ENCODE data around the gene MEX3B.
"Not testable (repeated sequence)": the region's sequence is repeated elsewhere in the genome, so short reads cannot be mapped to it uniquely, and the experiment has no call there.

Gene MEX3B

GRCh38 chr15:82003916-82004315 lies 41.9 kb downstream of the MEX3B start:
- Mint-ChIP-seq H3K4me3 (no peak overlapping the region), H3K27ac (no peak overlapping the region), H3K4me1 (no peaks in the 10 kb centered on the region), H3K36me3 (no peaks in the 10 kb centered on the region), H3K27me3 (peaks cover 4 to 5% of the 10 kb centered on the region in 2 donors), H3K9me3 (peaks cover 6% of the 10 kb centered on the region in 2 donors)
- ATAC-seq (replicated peaks) (no peak), DNase-seq (no peak)

- H3K36me3 Mint-ChIP-seq; DNase-seq; H3K27ac Mint-ChIP-seq; H3K4me3 Mint-ChIP-seq; H3K4me1 Mint-ChIP-seq; ATAC-seq (replicated peaks): not testable (repeated sequence)
- Mint-ChIP-seq H3K27me3 (peaks cover 8 to 10% of the 10 kb centered on the region in 2 donors), H3K9me3 (peaks cover 16 to 22% of the 10 kb centered on the region in 2 donors)
Measured at GRCh38 chr15:81995081-81995480, 50.7 kb downstream of the MEX3B start.

- Mint-ChIP-seq H3K27ac (no peak overlapping the region), H3K9me3 (peaks cover 16 to 22% of the 10 kb centered on the region in 2 donors), H3K4me1 (no peaks in the 10 kb centered on the region), H3K4me3 (no peak overlapping the region), H3K36me3 (peaks cover 0 to 4% of the 10 kb centered on the region in 2 donors), H3K27me3 (peaks cover 16% of the 10 kb centered on the region in 2 donors)
- no peak for DNase-seq
- ATAC-seq (replicated peaks) = no peak
Measured at GRCh38 chr15:81992523-81992922, 53.3 kb downstream of the MEX3B start.
